Gastroesophageal sphincter (tissue), 3 donors: Measurements from ENCODE around the gene XYLT1.

Source experiments
- EP300 ChIP-seq: sonication (generic); formaldehyde crosslinking; IDR thresholded peaks from one replicate; pipeline ENCODE4 v1.6.1; 2017; ENCODE audit warnings: antibody characterized with exemption, mild to moderate bottlenecking
- POLR2A ChIP-seq, 2 donors: fragments of 450-650 bp; IDR thresholded peaks; one replicate each; pipeline ENCODE4 v1.6.1; 2017; ENCODE audit warnings: antibody characterized with exemption in 2 of 2, mild to moderate bottlenecking in 2 of 2, moderate library complexity in 1 of 2
- POLR2AphosphoS5 ChIP-seq: sonication (generic); formaldehyde crosslinking; IDR thresholded peaks from one replicate; pipeline ENCODE4 v1.6.1; 2017; ENCODE audit warnings: antibody characterized with exemption
- TF ChIP-seq, protein P1 (sequence below), 4 experiments: fragments of 200-600 bp in 2 of 4; fragments of 450-650 bp in 2 of 4; sonication (generic) in 1 of 4; IDR thresholded peaks; one replicate each; pipeline ENCODE4 v1.5.1; 2017 to 2019; ENCODE audit warnings: antibody characterized with exemption in 4 of 4, mild to moderate bottlenecking in 2 of 4, moderate library complexity in 2 of 4

DNA sequence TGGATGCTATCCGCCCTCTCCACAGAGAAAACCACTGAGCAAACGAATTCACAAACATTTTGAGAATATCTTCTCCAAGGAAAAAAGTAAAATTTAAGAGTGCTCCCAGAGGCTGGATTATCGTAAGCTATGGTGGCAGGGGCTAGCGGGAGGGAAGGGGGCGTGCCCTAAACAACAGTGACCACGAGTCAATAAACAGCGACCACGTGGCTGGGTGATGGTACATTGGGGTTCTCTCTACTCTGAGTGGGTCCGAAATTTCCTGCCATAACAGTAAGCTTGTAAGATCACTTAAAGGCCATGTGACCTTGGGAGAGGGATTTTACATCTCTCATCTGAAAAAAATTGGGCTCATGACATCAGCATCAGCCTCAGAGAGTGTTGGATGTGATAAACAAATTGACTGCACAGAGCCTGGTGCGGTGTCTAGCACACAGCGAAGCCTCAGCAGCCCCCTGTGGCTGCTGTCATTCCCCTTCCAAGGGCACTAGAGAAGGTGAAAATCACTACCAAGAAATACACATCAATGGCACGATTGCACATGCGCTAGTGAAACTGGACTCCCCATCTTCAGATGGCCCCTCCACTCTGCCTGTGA, 213.2 kb downstream of the XYLT1 start:
- TF ChIP-seq, protein P1, sequence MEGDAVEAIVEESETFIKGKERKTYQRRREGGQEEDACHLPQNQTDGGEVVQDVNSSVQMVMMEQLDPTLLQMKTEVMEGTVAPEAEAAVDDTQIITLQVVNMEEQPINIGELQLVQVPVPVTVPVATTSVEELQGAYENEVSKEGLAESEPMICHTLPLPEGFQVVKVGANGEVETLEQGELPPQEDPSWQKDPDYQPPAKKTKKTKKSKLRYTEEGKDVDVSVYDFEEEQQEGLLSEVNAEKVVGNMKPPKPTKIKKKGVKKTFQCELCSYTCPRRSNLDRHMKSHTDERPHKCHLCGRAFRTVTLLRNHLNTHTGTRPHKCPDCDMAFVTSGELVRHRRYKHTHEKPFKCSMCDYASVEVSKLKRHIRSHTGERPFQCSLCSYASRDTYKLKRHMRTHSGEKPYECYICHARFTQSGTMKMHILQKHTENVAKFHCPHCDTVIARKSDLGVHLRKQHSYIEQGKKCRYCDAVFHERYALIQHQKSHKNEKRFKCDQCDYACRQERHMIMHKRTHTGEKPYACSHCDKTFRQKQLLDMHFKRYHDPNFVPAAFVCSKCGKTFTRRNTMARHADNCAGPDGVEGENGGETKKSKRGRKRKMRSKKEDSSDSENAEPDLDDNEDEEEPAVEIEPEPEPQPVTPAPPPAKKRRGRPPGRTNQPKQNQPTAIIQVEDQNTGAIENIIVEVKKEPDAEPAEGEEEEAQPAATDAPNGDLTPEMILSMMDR (IDR thresholded peaks at IDR 0.05) = no peak
- no peak for TF ChIP-seq POLR2AphosphoS5
- TF ChIP-seq POLR2A (IDR thresholded peaks at IDR 0.05) = no peak
- TF ChIP-seq EP300 = no peak
